ENCODE data around the gene SPTSSA.

Gene SPTSSA

DNA sequence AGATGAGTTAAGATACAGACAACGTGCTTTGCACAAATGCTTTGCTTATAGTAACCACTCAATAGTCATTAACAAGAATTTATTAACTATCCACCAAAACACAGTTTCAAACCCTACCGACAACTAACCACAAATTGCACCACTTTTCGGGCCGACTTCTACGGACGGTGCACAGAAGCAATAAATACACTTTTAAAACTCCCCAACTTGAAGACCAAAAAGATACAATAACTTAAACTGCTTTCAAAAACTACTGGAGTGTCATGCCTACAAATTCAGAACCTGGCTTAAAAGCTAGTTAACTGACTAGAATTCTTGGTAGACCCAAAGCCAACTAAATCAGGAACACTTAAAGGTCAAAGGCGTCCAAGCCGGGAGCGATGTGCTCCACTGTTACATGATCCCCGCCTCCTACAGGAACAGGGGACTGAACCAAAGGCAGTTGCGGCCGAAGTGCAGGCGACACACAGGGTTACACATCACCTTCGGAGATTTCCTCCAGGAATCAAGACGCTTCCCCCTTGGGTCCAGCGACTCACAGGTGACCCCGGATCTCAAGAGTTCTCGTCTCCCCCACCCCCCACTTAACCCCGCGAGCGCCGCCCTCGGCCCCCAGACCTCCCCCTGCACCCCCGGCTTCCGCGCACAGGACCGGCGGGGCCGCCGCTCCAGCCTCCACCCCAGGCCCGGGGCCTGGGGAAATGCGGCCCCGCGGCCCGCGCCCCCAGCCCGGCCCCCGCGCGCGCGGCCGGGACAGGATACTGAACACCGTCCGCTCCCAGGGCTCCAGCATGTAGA lies 507 bp downstream of the SPTSSA start:
- no peak for DNase-seq (ENCODE audit: extremely low spot score)
- TF ChIP-seq, protein P1, sequence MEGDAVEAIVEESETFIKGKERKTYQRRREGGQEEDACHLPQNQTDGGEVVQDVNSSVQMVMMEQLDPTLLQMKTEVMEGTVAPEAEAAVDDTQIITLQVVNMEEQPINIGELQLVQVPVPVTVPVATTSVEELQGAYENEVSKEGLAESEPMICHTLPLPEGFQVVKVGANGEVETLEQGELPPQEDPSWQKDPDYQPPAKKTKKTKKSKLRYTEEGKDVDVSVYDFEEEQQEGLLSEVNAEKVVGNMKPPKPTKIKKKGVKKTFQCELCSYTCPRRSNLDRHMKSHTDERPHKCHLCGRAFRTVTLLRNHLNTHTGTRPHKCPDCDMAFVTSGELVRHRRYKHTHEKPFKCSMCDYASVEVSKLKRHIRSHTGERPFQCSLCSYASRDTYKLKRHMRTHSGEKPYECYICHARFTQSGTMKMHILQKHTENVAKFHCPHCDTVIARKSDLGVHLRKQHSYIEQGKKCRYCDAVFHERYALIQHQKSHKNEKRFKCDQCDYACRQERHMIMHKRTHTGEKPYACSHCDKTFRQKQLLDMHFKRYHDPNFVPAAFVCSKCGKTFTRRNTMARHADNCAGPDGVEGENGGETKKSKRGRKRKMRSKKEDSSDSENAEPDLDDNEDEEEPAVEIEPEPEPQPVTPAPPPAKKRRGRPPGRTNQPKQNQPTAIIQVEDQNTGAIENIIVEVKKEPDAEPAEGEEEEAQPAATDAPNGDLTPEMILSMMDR (IDR thresholded peaks at IDR 0.05; ENCODE audit: control extremely low read depth, extremely low read depth, low read depth, missing control alignments) = no peak
- POLR2A ChIA-PET = interaction anchor here (0.7 kb wide), 1 partner anchor 93 kb away, joined by 3 read pairs; no protein-coding TSS in a partner anchor
- CTCF ChIA-PET = interaction anchor here (1.0 to 1.1 kb wide), 2 partner anchors 130 to 136 kb away, joined by 3 to 5 read pairs; no protein-coding TSS in a partner anchor

DNA sequence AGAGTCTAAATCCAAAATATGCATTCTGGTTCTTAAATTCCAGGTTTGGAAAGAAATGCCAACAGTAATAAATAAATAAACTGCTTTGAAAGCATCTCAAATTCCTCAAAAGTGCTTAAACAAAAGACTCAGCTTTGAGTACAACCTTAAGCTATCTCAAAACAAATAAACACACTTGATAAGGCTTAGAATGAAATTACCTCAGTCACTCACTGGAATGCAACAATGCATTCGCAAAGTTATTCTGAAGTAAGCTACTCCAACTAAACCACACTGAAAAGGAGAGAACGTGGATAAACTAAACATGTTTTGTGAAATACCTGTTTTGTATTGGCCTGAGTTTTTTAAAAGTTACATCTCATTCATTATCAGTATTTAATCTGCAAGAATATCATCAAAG lies 1.2 kb downstream of the SPTSSA start:
- ChIA-PET POLR2A (no interaction called here), CTCF (interaction anchor here (1.0 to 1.1 kb wide), 3 partner anchors 23 to 136 kb away, joined by 3 to 5 read pairs (median 3); no protein-coding TSS in a partner anchor)
- DNase-seq (ENCODE audit: extremely low spot score) = no peak
- TF ChIP-seq, protein P1 (IDR thresholded peaks at IDR 0.05; ENCODE audit: control extremely low read depth, extremely low read depth, low read depth, missing control alignments) = no peak

DNA sequence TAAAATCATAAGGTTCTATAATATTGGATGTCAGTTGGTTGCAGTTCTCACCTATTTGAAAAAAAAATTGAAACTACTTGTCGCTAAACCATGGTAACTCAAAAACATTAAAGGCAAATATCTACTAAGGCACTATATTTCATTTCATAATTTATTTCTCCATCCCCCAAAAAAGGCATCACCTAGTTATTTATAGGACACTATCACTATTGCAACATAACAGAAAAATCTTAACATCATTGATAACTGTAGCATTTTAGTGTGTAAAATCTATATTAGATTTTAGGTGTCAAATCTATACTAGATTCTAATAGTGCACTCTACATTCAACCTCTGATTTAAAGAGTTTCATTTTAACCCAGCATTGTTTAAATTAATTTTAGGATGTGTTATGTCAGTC lies 1.7 kb downstream of the SPTSSA start:
- TF ChIP-seq, protein P1 (IDR thresholded peaks at IDR 0.05; ENCODE audit: control extremely low read depth, extremely low read depth, low read depth, missing control alignments) = no peak
- ChIA-PET POLR2A (no interaction called here), CTCF (interaction anchor here (1.0 to 1.1 kb wide), 3 partner anchors 23 to 135 kb away, joined by 3 to 5 read pairs (median 3); no protein-coding TSS in a partner anchor)
- DNase-seq (ENCODE audit: extremely low spot score) = no peak

DNA sequence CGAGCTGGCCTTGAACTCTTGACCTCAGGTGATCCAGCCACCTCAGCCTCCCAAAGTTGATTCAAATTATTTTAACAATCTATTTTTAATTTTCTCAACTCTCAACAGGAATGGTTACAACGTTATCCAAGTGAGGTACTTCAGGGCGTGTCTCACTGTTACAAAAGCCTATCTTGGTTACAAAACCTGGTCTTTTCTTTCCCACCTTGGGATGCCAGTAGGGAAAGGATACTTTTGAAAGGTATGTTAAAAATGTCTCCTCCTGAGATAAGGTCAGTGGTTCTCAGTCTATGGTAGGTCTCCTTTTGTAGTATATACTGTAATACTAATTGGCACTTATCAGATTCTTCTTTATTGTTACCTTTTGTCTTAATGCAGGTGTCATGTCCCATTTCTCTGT lies 4.9 kb downstream of the SPTSSA start:
- no peak for DNase-seq (ENCODE audit: extremely low spot score)
- POLR2A ChIA-PET = no interaction called here
- TF ChIP-seq, protein P1 (IDR thresholded peaks at IDR 0.05; ENCODE audit: control extremely low read depth, extremely low read depth, low read depth, missing control alignments) = no peak
- CTCF ChIA-PET = no interaction called here

DNA sequence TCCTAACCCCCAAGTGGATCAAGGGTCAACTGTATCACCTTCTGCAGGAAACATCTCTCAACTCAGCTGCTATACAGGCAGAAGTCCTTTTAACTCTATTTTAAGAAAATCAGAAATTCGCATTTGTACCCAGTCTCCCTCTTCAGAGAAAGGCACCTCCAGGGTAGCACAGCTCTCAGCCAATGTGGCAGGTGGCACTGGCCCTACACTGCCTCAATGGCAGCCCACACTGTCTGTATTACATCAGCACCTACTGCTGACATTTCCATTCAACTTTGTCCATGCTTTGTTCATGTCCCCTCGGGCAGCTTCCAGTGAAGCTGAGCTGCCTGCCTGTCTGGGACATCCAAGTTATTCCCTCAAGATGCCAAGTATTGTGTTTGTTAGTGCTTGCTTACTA lies 8.8 kb downstream of the SPTSSA start:
- ChIA-PET CTCF (interaction anchor here (0.8 to 2.3 kb wide), 4 partner anchors 12 to 121 kb away, joined by 3 to 8 read pairs (median 4); no protein-coding TSS in a partner anchor), POLR2A (no interaction called here)
- no peak for DNase-seq (ENCODE audit: extremely low spot score)
- TF ChIP-seq, protein P1 (IDR thresholded peaks at IDR 0.05; ENCODE audit: control extremely low read depth, extremely low read depth, low read depth, missing control alignments) = no peak

DNA sequence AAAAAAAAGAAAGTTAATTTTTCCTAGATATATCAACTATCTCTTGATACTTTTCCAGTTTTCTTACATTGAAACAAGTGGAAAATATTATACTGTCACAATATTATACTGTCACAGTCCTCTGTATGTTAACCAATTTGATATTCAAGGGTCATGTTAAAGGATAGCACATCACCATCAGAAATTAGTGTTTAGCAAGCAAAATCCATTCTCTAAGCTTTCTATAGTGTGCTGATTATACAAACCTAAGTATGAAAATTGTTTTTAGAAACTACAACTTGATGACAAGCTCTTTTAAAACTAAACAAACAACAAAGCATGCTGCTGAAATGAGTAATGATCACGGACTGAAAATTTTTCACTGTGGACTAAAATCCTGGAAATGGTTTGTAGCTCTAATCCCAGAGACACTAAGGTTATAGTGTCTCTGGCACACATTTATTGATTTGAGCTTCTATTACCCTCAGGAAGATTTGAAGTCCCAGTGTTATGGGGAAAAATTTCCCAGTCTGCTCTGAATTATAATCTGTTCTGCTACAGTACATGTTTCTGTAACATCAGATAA lies 9.7 kb downstream of the SPTSSA start:
- no peak for DNase-seq (ENCODE audit: extremely low spot score)
- TF ChIP-seq, protein P1 (IDR thresholded peaks at IDR 0.05; ENCODE audit: control extremely low read depth, extremely low read depth, low read depth, missing control alignments) = no peak
- ChIA-PET CTCF (interaction anchor here (1.4 to 2.3 kb wide), 2 partner anchors 13 kb away, joined by 4 to 8 read pairs; no protein-coding TSS in a partner anchor), POLR2A (no interaction called here)

All from GM10248 (cell line).